ENCODE results near the gene KIF13A.

KIF13A gene

DNA sequence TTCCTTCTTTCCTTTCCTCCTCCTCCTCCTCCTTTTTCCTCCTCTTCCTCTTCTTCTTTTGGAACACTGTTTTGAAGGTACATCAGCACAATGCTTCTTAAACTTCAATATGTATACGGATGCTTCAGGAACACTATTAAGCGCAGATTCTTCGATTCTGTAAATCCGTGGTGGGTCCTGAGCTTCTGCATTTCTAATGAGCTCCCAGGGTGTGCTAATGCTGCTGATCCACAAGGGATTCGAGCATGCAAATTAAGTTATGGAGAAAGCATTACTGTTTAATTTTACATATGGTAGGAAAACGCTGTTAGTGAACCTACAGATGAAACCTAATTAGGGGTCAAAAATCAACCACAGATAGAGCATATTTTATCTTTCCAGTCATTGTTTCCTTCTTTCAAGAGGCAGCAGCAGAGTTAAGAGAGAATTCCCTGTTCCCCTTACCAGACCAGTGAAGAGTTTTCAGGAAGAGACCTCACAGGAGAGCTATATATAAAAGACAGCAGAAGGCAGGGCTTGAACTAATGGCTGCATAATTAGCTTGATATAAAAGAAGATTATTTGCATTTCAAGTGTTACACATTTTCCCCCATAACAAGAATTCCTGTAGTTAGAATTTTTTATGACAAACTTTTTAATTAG is 47.2 kb downstream of the KIF13A start:
- no peaks in the 10 kb centered on the region for H3K36me3 ChIP-seq (replicated peaks; ENCODE audit: low read depth, low read length)
- no peak overlapping the region for H3K9ac ChIP-seq (ENCODE audit: low read length)
- no peak overlapping the region for H2AFZ ChIP-seq (ENCODE audit: low read depth, low read length)
- H4K20me1 ChIP-seq (ENCODE audit: insufficient read depth, low read length): no peaks in the 10 kb centered on the region
- no peaks in the 10 kb centered on the region for H3K4me1 ChIP-seq (ENCODE audit: low read length)
- no peaks in the 10 kb centered on the region for H3K27me3 ChIP-seq (ENCODE audit: low read depth, low read length)
- no peak overlapping the region for H3K27ac ChIP-seq (ENCODE audit: low read length)
- H3K9me3 ChIP-seq (ENCODE audit: insufficient read depth, low read length): no peaks in the 10 kb centered on the region
- TF ChIP-seq CTCF (IDR thresholded peaks at IDR 0.05; ENCODE audit: low read depth, low read length) (no peak), EZH2phosphoT487 (IDR thresholded peaks at IDR 0.05; ENCODE audit: low read depth) (no peak)
- H3K4me2 ChIP-seq (ENCODE audit: low read length): no peak overlapping the region
- H3K4me3 ChIP-seq (ENCODE audit: low read length): no peak overlapping the region
- no peaks in the 10 kb centered on the region for H3K79me2 ChIP-seq (ENCODE audit: low read length)

DNA sequence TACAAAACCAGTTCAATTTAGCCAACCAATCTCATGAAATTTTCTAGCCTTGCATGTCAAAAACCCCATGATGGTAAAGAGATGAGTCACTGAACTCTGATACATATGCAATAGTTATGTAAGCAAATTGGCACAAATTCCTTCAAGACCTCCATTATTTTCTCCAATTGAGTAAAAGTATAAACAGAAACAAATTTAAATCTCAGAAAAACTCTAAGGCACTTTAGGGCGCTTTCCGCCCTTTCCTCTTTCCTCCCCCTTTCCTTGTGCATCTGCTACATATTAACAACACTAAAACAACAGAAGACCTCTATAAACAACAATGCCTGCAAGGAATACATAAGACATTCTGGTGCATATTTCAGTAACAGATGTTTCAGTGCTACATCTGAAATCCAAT is 48.5 kb downstream of the KIF13A start:
- no peak overlapping the region for H3K27ac ChIP-seq (ENCODE audit: low read length)
- H3K4me1 ChIP-seq (ENCODE audit: low read length): no peaks in the 10 kb centered on the region
- no peak overlapping the region for H3K4me3 ChIP-seq (ENCODE audit: low read length)
- no peaks in the 10 kb centered on the region for H4K20me1 ChIP-seq (ENCODE audit: insufficient read depth, low read length)
- H2AFZ ChIP-seq (ENCODE audit: low read depth, low read length): no peak overlapping the region
- H3K36me3 ChIP-seq (replicated peaks; ENCODE audit: low read depth, low read length): no peaks in the 10 kb centered on the region
- no peak overlapping the region for H3K9ac ChIP-seq (ENCODE audit: low read length)
- no peak overlapping the region for H3K4me2 ChIP-seq (ENCODE audit: low read length)
- H3K9me3 ChIP-seq (ENCODE audit: insufficient read depth, low read length): no peaks in the 10 kb centered on the region
- H3K27me3 ChIP-seq (ENCODE audit: low read depth, low read length): no peaks in the 10 kb centered on the region
- H3K79me2 ChIP-seq (ENCODE audit: low read length): no peaks in the 10 kb centered on the region
- no peak for TF ChIP-seq CTCF (IDR thresholded peaks at IDR 0.05; ENCODE audit: low read depth, low read length)
- TF ChIP-seq EZH2phosphoT487 (IDR thresholded peaks at IDR 0.05; ENCODE audit: low read depth): no peak

GRCh38 chr6:17935188-17936149 is 52.0 kb downstream of the KIF13A start:
- TF ChIP-seq EZH2phosphoT487 (IDR thresholded peaks at IDR 0.05; ENCODE audit: low read depth) (no peak), CTCF (IDR thresholded peaks at IDR 0.05; ENCODE audit: low read depth, low read length) (no peak)
- no peaks in the 10 kb centered on the region for H3K4me1 ChIP-seq (ENCODE audit: low read length)
- H4K20me1 ChIP-seq (ENCODE audit: insufficient read depth, low read length): no peaks in the 10 kb centered on the region
- H3K9me3 ChIP-seq (ENCODE audit: insufficient read depth, low read length): no peaks in the 10 kb centered on the region
- H3K27me3 ChIP-seq (ENCODE audit: low read depth, low read length): no peaks in the 10 kb centered on the region
- H3K27ac ChIP-seq (ENCODE audit: low read length): no peak overlapping the region
- no peak overlapping the region for H3K9ac ChIP-seq (ENCODE audit: low read length)
- H3K4me3 ChIP-seq (ENCODE audit: low read length): no peak overlapping the region
- H3K4me2 ChIP-seq (ENCODE audit: low read length): no peak overlapping the region
- no peaks in the 10 kb centered on the region for H3K79me2 ChIP-seq (ENCODE audit: low read length)
- no peak overlapping the region for H2AFZ ChIP-seq (ENCODE audit: low read depth, low read length)
- H3K36me3 ChIP-seq (replicated peaks; ENCODE audit: low read depth, low read length): no peaks in the 10 kb centered on the region

DNA sequence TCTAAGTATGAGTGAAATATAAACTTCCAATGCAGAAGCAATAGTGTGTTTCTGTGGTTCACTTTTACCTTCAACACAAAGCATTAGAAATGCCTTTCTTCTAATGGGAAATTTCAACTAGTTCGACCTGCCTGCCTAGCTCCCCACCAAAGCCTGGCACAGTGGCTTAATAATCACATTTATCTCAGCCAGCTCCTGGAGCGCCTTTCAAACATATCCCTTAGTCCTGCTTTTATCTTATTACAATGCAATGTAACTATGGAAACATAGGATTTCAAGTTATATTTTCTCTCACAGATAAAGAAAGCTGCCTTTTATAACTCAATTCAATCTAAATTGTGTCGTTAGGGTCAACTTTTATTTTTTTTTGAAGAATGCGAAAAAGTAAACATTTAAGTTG is 53.7 kb downstream of the KIF13A start:
- Histone ChIP-seq H3K79me2 (ENCODE audit: low read length) (no peaks in the 10 kb centered on the region), H3K4me2 (ENCODE audit: low read length) (no peak overlapping the region), H3K9me3 (ENCODE audit: insufficient read depth, low read length) (no peaks in the 10 kb centered on the region), H4K20me1 (ENCODE audit: insufficient read depth, low read length) (no peaks in the 10 kb centered on the region), H3K36me3 (replicated peaks; ENCODE audit: low read depth, low read length) (no peaks in the 10 kb centered on the region), H3K27me3 (ENCODE audit: low read depth, low read length) (no peaks in the 10 kb centered on the region), H3K27ac (ENCODE audit: low read length) (no peak overlapping the region), H3K4me1 (ENCODE audit: low read length) (no peaks in the 10 kb centered on the region), H3K4me3 (ENCODE audit: low read length) (no peak overlapping the region), H3K9ac (ENCODE audit: low read length) (no peak overlapping the region), H2AFZ (ENCODE audit: low read depth, low read length) (no peak overlapping the region)
- TF ChIP-seq CTCF (IDR thresholded peaks at IDR 0.05; ENCODE audit: low read depth, low read length) (no peak), EZH2phosphoT487 (IDR thresholded peaks at IDR 0.05; ENCODE audit: low read depth) (no peak)
